ENCODE data around the gene C6orf132. TPM values are rescaled to one million over a fixed set of nuclear protein-coding genes. Genes with fewer than 3 reads are reported as not detected.
"Not testable (repeated sequence)": the region's sequence is repeated elsewhere in the genome, so short reads cannot be mapped to it uniquely, and the experiment has no call there.

The C6orf132 gene
- total RNA-seq, 1 donor from 2014 or later: 1.3 TPM

GRCh38 chr6:42154461-42155209 lies 12.2 kb upstream of the C6orf132 start:
- DNase-seq (ENCODE audit: low spot score in 2 of 2): no peak
- Histone ChIP-seq H3K4me1 (no peaks in the 10 kb centered on the region), H3K9me3 (no peaks in the 10 kb centered on the region), H3K36me3 (no peaks in the 10 kb centered on the region), H3K4me3 (no peak overlapping the region), H3K27ac (no peak overlapping the region), H3K27me3 (no peaks in the 10 kb centered on the region)
- intact Hi-C loops (cut with DNase I): no loop called here
- no peak for TF ChIP-seq CTCF (IDR thresholded peaks at IDR 0.05)

- no peaks in the 10 kb centered on the region for H3K4me1 ChIP-seq
- intact Hi-C loops (cut with DNase I): no loop called here
- H3K27me3 ChIP-seq: no peaks in the 10 kb centered on the region
- no peaks in the 10 kb centered on the region for H3K9me3 ChIP-seq
- H3K36me3 ChIP-seq: no peaks in the 10 kb centered on the region
- TF ChIP-seq CTCF (IDR thresholded peaks at IDR 0.05): no peak
- H3K27ac ChIP-seq: no peak overlapping the region
- DNase-seq (ENCODE audit: low spot score in 2 of 2): no peak
- H3K4me3 ChIP-seq: no peak overlapping the region
Measured at GRCh38 chr6:42153921-42154320, 11.5 kb upstream of the C6orf132 start.

- H3K27ac ChIP-seq; H3K27me3 ChIP-seq; DNase-seq (ENCODE audit: low spot score in 2 of 2); H3K4me1 ChIP-seq; intact Hi-C loops (cut with DNase I); H3K36me3 ChIP-seq; H3K9me3 ChIP-seq; H3K4me3 ChIP-seq: not testable (repeated sequence)
Measured at GRCh38 chr6:42152528-42153213, 10.3 kb upstream of the C6orf132 start.

- H3K27me3 ChIP-seq: no peaks in the 10 kb centered on the region
- DNase-seq (ENCODE audit: low spot score in 2 of 2): no peak
- no peaks in the 10 kb centered on the region for H3K4me1 ChIP-seq
- intact Hi-C loops (cut with DNase I): no loop called here
- H3K4me3 ChIP-seq: no peak overlapping the region
- H3K36me3 ChIP-seq: no peaks in the 10 kb centered on the region
- H3K27ac ChIP-seq: no peak overlapping the region
- no peak for TF ChIP-seq CTCF (IDR thresholded peaks at IDR 0.05)
- H3K9me3 ChIP-seq: no peaks in the 10 kb centered on the region
Measured at GRCh38 chr6:42152024-42152423, 9.6 kb upstream of the C6orf132 start.

- H3K27ac ChIP-seq: no peak overlapping the region
- H3K9me3 ChIP-seq: no peaks in the 10 kb centered on the region
- H3K27me3 ChIP-seq: no peaks in the 10 kb centered on the region
- no peak for TF ChIP-seq CTCF (IDR thresholded peaks at IDR 0.05)
- H3K4me3 ChIP-seq: no peak overlapping the region
- no peaks in the 10 kb centered on the region for H3K36me3 ChIP-seq
- H3K4me1 ChIP-seq: no peaks in the 10 kb centered on the region
- intact Hi-C loops (cut with DNase I): no loop called here
- no peak for DNase-seq (ENCODE audit: low spot score in 2 of 2)
Measured at GRCh38 chr6:42150254-42150653, 7.8 kb upstream of the C6orf132 start.

GRCh38 chr6:42148058-42148457 lies 5.6 kb upstream of the C6orf132 start:
- DNase-seq (ENCODE audit: low spot score in 2 of 2): no peak
- Histone ChIP-seq H3K4me1 (no peaks in the 10 kb centered on the region), H3K27me3 (no peaks in the 10 kb centered on the region), H3K9me3 (no peaks in the 10 kb centered on the region), H3K4me3 (no peak overlapping the region), H3K27ac (no peak overlapping the region), H3K36me3 (no peaks in the 10 kb centered on the region)
- TF ChIP-seq CTCF (IDR thresholded peaks at IDR 0.05): no peak
- intact Hi-C loops (cut with DNase I): no loop called here
